Endodermal cell (in vitro differentiated cells): Measurements from ENCODE around the gene XYLT1. TPM values are rescaled to one million over a fixed set of nuclear protein-coding genes. Genes with fewer than 3 reads are reported as not detected.

Experiments used
- DNase-seq: peaks from one replicate; pipeline ENCODE4 v3.0.0-alpha.2; 2017
- H3K27ac ChIP-seq: 2 replicates; pipeline ENCODE4 v1.5.1; 2013; ENCODE audit warnings: mild to moderate bottlenecking, low read depth, low read length, moderate library complexity
- H3K27me3 ChIP-seq: 2 replicates; pipeline ENCODE4 v1.6.1; 2013; ENCODE audit warnings: mild to moderate bottlenecking, low read length, moderate library complexity; ENCODE audit not compliant: insufficient read depth, control insufficient read depth, poor library complexity, severe bottlenecking
- H3K36me3 ChIP-seq: 2 replicates; pipeline ENCODE4 v1.7.0; 2013; ENCODE audit warnings: mild to moderate bottlenecking, low read length, moderate library complexity; ENCODE audit not compliant: control insufficient read depth, insufficient read depth
- H3K4me1 ChIP-seq: one replicate; pipeline ENCODE4 v1.7.0; 2013; ENCODE audit warnings: low read length; ENCODE audit not compliant: control insufficient read depth, insufficient read depth
- H3K4me3 ChIP-seq: 2 replicates; pipeline ENCODE4 v1.5.1; 2013; ENCODE audit warnings: mild to moderate bottlenecking, low read length, moderate library complexity
- H3K9ac ChIP-seq: 2 replicates; pipeline ENCODE4 v1.6.1; 2013; ENCODE audit warnings: mild to moderate bottlenecking, low read length, moderate library complexity; ENCODE audit not compliant: poor library complexity, severe bottlenecking; ENCODE audit errors: extremely low read depth
- H3K9me3 ChIP-seq: 2 replicates; pipeline ENCODE4 v1.6.1; 2013; ENCODE audit warnings: mild to moderate bottlenecking, low read length, moderate library complexity; ENCODE audit not compliant: control insufficient read depth
- H3K27ac Mint-ChIP-seq: 2 replicates; pipeline ENCODE4 v1.8.0; 2020; ENCODE audit warnings: mixed read lengths
- H3K27me3 Mint-ChIP-seq: 2 replicates; pipeline ENCODE4 v1.8.0; 2021; ENCODE audit warnings: mild to moderate bottlenecking, mixed read lengths; ENCODE audit not compliant: insufficient read depth
- H3K36me3 Mint-ChIP-seq: 2 replicates; pipeline ENCODE4 v1.8.0; 2020; ENCODE audit warnings: low read depth, mixed read lengths
- H3K4me1 Mint-ChIP-seq: 2 replicates; pipeline ENCODE4 v1.8.0; 2020; ENCODE audit warnings: mixed read lengths
- H3K4me3 Mint-ChIP-seq: 2 replicates; pipeline ENCODE4 v1.8.0; 2020; ENCODE audit warnings: mild to moderate bottlenecking, moderate library complexity, mixed read lengths
- H3K9me3 Mint-ChIP-seq: 2 replicates; pipeline ENCODE4 v1.8.0; 2020; ENCODE audit warnings: mild to moderate bottlenecking, mixed read lengths
- WGBS, 2 experiments: methylation state at CpG; one replicate each; pipeline versions ENCODE4 v1.1.5 to v1.1.7; 2013; ENCODE audit warnings: missing lambda C conversion rate in 2 of 2, mixed read lengths in 1 of 2; ENCODE audit not compliant: insufficient coverage in 1 of 2, insufficient read length in 1 of 2; 5-methylcytosine and 5-hydroxymethylcytosine counted together
- total RNA-seq, 2 donors: library from RNA; stranded (reverse); fragmentation: NEBNext Ultra II Directional in 1 of 2; extraction: Animal tissue kit (Norgen Biotek cat#: 25700) in 1 of 2; gene quantifications; 2 replicates in 1 of 2; 3 replicates in 1 of 2; pipeline ENCODE4 v1.2.1, GENCODE V29; 2021
- TF ChIP-seq, protein P1 (sequence below): fragments of 200-600 bp; sonication (generic); conservative IDR thresholded peaks from 2 replicates; pipeline ENCODE4 v1.5.0; 2021; ENCODE audit warnings: antibody characterized with exemption, mild to moderate bottlenecking

Gene XYLT1
- total RNA-seq, 2 donors from 2014 or later, result 26.8 to 28.5 TPM

GRCh38 chr16:17471719-17472461 is 1.1 kb upstream of the XYLT1 start:
- Histone ChIP-seq H3K27me3 (peaks cover 19% of the 10 kb centered on the region), H3K36me3 (no peaks in the 10 kb centered on the region), H3K9ac (no peak overlapping the region), H3K4me1 (peaks cover 10% of the 10 kb centered on the region), H3K27ac (no peak overlapping the region), H3K4me3 (no peak overlapping the region), H3K9me3 (no peaks in the 10 kb centered on the region)
- H3K4me3 Mint-ChIP-seq, result peak overlapping the region; percentile 75
- TF ChIP-seq, protein P1, sequence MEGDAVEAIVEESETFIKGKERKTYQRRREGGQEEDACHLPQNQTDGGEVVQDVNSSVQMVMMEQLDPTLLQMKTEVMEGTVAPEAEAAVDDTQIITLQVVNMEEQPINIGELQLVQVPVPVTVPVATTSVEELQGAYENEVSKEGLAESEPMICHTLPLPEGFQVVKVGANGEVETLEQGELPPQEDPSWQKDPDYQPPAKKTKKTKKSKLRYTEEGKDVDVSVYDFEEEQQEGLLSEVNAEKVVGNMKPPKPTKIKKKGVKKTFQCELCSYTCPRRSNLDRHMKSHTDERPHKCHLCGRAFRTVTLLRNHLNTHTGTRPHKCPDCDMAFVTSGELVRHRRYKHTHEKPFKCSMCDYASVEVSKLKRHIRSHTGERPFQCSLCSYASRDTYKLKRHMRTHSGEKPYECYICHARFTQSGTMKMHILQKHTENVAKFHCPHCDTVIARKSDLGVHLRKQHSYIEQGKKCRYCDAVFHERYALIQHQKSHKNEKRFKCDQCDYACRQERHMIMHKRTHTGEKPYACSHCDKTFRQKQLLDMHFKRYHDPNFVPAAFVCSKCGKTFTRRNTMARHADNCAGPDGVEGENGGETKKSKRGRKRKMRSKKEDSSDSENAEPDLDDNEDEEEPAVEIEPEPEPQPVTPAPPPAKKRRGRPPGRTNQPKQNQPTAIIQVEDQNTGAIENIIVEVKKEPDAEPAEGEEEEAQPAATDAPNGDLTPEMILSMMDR, result no peak
- WGBS, 2 experiments, result 88% methylated on average over 10 to 15 of the region's 15 CpGs
- H3K27ac Mint-ChIP-seq, result no peak overlapping the region
- peaks cover 18% of the 10 kb centered on the region for H3K27me3 Mint-ChIP-seq
- H3K36me3 Mint-ChIP-seq, result no peaks in the 10 kb centered on the region
- peaks cover 42% of the 10 kb centered on the region for H3K4me1 Mint-ChIP-seq
- no peaks in the 10 kb centered on the region for H3K9me3 Mint-ChIP-seq
- DNase-seq, result no peak

DNA sequence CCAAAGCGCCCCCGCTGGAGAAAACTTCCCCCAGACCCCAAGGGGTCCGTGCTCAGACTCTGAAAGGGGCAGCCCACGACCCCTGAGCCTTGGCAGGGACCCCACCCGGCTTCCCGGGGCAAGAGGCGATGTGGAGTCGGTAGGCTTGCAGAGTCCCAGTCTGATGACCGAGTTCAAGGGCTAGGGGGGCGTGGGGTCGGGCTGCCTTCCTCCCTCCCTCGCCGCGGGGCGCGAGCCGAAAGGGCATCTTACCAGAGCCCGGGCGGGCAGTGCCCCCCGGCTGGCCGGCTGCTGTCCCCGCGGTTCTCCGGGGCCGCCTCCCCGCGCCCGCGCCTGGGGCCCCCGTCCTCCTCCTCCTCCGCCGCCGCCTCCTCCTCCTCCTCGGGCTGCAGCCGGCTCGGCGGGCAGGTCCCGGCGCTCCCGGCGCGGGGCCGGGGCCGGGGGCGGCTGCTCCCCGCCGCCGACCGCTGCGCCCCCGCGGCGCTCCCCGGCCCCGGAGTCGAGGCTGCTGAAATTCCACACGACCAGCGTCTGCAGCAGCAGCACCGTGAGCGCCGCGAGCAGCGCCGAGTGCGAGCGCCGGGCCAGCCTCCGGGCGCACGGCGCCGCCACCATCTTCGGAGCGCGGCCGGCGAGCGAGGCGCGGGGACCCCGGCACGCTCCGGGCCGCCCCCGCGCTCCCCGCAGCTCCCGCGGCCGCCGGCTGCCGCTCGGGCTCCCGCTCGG is 415 bp downstream of the XYLT1 start:
- H3K9ac ChIP-seq, result peak overlapping the region; percentile 32

DNA sequence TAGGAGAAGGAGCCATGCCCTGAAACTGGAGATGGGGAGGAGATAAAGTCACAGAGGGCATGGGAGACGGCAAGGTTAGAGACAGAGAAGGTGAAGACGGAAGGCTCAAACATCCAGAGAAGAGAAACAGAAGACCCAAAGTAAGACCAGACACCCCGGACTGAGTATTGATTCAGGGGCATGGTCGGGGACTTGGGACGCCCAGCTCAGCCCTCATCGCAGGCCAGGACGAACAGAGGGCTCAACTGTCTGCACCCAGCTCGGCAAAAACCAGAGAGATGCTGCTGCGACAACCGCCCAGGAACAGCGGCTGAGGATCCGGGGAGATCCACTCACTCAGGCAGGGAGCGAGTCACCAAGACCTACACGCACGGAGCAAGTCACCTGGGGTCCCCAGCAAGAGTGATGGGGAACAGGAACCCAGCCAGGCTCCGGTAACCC is 999 bp downstream of the XYLT1 start:
- Mint-ChIP-seq H3K4me3 (peak overlapping the region; percentile 75), H3K36me3 (peaks cover 2% of the 10 kb centered on the region), H3K27me3 (peaks cover 18% of the 10 kb centered on the region), H3K9me3 (no peaks in the 10 kb centered on the region), H3K27ac (peak overlapping the region; percentile 83), H3K4me1 (peaks cover 37% of the 10 kb centered on the region)
- TF ChIP-seq, protein P1, result no peak
- 3 to 4% methylated on average over 9 to 16 of the region's 16 CpGs for whole genome bisulfite sequencing, 2 experiments
- Histone ChIP-seq H3K4me3 (peak overlapping the region; percentile 83), H3K9me3 (no peaks in the 10 kb centered on the region), H3K9ac (peak overlapping the region; percentile 32), H3K4me1 (peaks cover 10% of the 10 kb centered on the region), H3K27me3 (peaks cover 19% of the 10 kb centered on the region), H3K27ac (no peak overlapping the region), H3K36me3 (no peaks in the 10 kb centered on the region)
- DNase-seq, result peak; percentile 70

More for the DNA sequence above, 415 bp downstream of the XYLT1 start:
- peaks cover 19% of the 10 kb centered on the region for H3K27me3 ChIP-seq
- H3K36me3 Mint-ChIP-seq, result peaks cover 2% of the 10 kb centered on the region
- DNase-seq, result peak; percentile 53
- H3K4me3 ChIP-seq, result peak overlapping the region; percentile 83
- H3K27ac ChIP-seq, result no peak overlapping the region
- no peaks in the 10 kb centered on the region for H3K9me3 ChIP-seq
- H3K4me1 Mint-ChIP-seq, result peaks cover 40% of the 10 kb centered on the region
- H3K27ac Mint-ChIP-seq, result no peak overlapping the region
- TF ChIP-seq, protein P1, result no peak
- H3K4me1 ChIP-seq, result peaks cover 10% of the 10 kb centered on the region
- WGBS, 2 experiments, result 0% methylated on average over 7 to 82 of the region's 95 CpGs
- no peaks in the 10 kb centered on the region for H3K36me3 ChIP-seq
- H3K4me3 Mint-ChIP-seq, result peak overlapping the region; percentile 75
- peaks cover 18% of the 10 kb centered on the region for H3K27me3 Mint-ChIP-seq
- no peaks in the 10 kb centered on the region for H3K9me3 Mint-ChIP-seq
